ENCODE data around the gene CTDSP2.
A peak's percentile ranks its signal among the peaks of the same experiment; 100 is the strongest.
"Not testable (repeated sequence)": the region's sequence is repeated elsewhere in the genome, so short reads cannot be mapped to it uniquely, and the experiment has no call there.

CTDSP2 gene

DNA sequence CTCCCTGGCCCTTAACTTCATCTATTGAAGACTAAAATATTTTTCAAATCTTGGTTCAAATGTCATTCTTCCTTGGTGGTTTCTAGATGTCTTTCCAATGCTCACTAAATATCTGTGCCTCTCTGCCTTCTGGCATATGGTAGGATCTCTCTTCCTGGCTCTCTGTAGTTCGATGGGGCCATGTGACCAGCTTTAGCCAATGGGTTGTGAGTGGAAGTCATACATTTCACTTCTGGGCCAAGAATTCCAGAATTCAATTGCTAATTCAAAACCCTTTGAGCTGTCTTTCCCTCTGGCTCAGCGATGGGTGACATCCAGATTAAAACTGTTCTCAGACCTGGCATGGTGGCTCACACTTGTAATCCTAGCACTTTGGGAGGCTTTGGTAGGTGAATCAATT, 25.8 kb upstream of the CTDSP2 start:
- Mint-ChIP-seq H3K27me3 (peaks cover 25% of the 10 kb centered on the region), H3K36me3 (ENCODE audit: insufficient read depth) (no peaks in the 10 kb centered on the region), H3K4me3 (no peak overlapping the region), H3K9me3 (no peaks in the 10 kb centered on the region), H3K27ac (ENCODE audit: low read depth) (no peak overlapping the region), H3K4me1 (no peaks in the 10 kb centered on the region)
- DNase-seq (ENCODE audit: low spot score in 2 of 2) (no peak), ATAC-seq (replicated peaks; ENCODE audit: extremely low read depth, poor library complexity, severe bottlenecking) (no peak)

DNA sequence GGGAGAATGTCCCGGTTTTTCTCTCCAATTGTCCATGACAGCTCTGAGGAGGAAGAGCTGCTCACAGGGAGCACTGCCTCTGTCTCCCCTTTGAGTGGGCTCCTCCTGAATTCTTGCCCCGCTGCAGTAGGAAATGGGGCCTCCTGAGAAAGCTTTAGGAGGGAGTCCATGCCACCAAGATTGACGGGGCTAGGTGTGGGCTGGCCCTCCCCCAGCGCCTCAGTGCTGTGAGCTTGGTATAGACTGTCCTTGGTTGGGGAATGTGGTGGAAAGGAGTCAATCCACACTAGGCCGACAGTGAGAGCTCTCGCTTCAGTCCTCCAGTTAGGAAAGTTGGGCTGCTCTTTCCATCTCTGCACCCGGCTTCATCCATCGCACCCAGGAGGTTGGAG, 23.4 kb upstream of the CTDSP2 start:
- Mint-ChIP-seq H3K9me3 (no peaks in the 10 kb centered on the region), H3K4me3 (no peak overlapping the region)
- ATAC-seq (replicated peaks; ENCODE audit: extremely low read depth, poor library complexity, severe bottlenecking) = no peak

DNA sequence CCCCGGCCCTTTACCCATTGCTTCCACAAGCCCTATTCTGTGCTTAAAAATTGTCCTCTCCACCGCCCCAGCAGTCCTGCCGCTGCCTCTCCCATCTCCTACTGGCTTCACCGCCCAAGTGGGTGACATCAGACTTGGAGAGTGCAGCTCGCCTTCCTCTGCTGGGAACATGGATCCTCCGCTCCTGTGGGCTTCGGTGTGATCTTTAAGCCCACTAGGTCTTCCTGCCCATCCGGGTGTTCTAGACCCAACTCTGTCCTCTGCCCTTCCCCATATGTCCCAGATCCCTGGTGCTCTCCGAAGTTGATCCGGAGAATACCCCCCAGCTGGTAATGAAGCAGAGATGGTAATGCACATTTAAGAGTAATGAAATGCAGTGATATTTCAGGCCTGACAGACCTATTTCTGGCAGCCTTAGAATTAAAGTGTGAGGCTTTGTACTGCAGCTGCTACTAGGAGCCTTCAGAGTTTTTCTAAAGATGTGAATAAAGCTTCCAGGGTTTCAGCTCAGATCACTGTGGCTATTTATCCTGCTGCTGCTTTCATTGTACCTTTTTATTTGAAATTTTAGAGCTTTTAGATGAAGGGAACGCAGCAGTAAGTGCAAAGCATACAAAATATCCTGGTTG, 22.9 kb upstream of the CTDSP2 start:
- no peak overlapping the region for H3K27ac Mint-ChIP-seq (ENCODE audit: low read depth)
- H3K4me3 Mint-ChIP-seq = no peak overlapping the region
- DNase-seq (ENCODE audit: low spot score in 2 of 2) = no peak
- H3K9me3 Mint-ChIP-seq = no peaks in the 10 kb centered on the region
- no peaks in the 10 kb centered on the region for H3K36me3 Mint-ChIP-seq (ENCODE audit: insufficient read depth)
- ATAC-seq (replicated peaks; ENCODE audit: extremely low read depth, poor library complexity, severe bottlenecking) = no peak
- peaks cover 4% of the 10 kb centered on the region for H3K4me1 Mint-ChIP-seq
- H3K27me3 Mint-ChIP-seq = peaks cover 30% of the 10 kb centered on the region

More for the DNA sequence above, 23.4 kb upstream of the CTDSP2 start:
- Mint-ChIP-seq H3K27me3 (peaks cover 25% of the 10 kb centered on the region), H3K27ac (ENCODE audit: low read depth) (no peak overlapping the region), H3K4me1 (peaks cover 4% of the 10 kb centered on the region), H3K36me3 (ENCODE audit: insufficient read depth) (no peaks in the 10 kb centered on the region)
- no peak for DNase-seq (ENCODE audit: low spot score in 2 of 2)

DNA sequence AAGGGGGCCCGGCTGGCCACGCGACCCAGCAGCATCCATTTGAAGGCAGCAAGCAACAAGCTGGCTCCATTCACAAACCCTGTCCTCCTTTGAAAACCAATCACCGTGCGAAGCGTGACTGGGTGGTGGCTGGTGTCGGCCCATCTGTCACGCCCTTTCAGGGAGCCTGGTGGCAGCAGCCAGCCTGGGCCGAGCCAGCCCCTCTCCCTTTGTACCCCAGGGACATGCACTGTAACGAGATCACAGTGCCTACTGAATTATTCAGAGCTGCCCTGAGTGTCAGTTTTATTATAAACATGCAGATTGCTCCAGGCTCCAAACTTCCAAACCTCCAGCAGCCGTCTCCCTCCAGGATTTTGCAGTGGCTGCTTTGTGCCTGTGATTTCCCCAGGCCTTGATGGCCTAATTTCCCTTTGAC, 22.3 kb upstream of the CTDSP2 start:
- ATAC-seq (replicated peaks; ENCODE audit: extremely low read depth, poor library complexity, severe bottlenecking) (no peak), DNase-seq (ENCODE audit: low spot score in 2 of 2) (no peak)
- peaks cover 28% of the 10 kb centered on the region for H3K27me3 Mint-ChIP-seq
- no peaks in the 10 kb centered on the region for H3K9me3 Mint-ChIP-seq
- H3K36me3 Mint-ChIP-seq (ENCODE audit: insufficient read depth) = no peaks in the 10 kb centered on the region
- no peak overlapping the region for H3K27ac Mint-ChIP-seq (ENCODE audit: low read depth)
- H3K4me1 Mint-ChIP-seq = peaks cover 4% of the 10 kb centered on the region
- H3K4me3 Mint-ChIP-seq = no peak overlapping the region

DNA sequence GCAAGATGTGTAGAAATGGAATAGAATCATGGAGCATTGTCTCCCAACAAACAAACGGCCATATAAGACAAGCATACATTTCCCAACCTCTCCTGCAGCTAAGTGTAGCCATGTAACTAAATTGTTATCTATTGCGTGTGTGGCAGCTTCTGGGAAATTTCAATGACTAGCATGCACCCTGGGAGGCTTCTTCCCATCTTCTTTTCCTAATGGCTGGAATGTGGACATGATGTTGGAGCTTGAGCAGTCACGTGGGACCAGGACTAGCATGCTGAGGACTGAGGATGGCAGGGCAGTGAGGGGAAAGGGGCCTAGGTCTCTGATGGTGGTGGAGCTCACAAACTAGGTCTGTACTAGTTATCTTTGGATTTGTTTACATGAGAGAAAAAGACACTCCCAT, 21.7 kb upstream of the CTDSP2 start:
- peaks cover 28% of the 10 kb centered on the region for H3K27me3 Mint-ChIP-seq

DNA sequence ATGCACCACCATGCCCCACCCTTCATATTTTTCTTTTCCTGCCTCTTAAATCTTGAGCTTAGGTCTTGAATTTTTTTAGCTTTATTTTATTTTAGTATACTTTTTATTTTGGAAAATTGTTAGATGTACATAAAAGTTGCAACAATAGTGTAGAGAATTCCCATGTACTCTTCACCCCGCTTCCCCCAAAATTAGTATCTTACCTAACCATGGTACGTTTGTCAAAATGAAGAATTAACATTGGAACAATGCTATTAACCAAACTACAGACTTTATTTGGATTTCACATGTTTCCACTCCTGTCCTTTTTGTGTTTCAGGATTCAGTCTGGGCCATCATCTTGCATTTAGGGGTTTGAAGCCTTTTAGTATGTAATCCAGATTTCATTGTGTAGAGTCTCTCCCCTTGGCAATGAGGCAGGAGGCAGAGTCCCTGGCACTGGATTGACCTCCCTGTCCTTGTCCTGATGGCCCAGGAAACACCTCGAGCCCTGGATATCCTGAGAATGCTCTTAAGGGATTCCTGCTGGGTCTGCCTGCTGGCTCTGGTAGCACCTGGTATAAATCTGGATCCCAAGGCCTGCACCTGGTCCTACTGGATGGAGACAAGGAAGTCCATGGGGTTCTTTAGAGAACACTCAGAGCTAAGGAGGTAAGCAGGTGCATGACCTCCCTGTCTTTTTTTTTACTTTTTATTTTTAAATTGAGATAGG, 19.9 kb upstream of the CTDSP2 start:
- peaks cover 43% of the 10 kb centered on the region for H3K27me3 Mint-ChIP-seq
- no peak for ATAC-seq (replicated peaks; ENCODE audit: extremely low read depth, poor library complexity, severe bottlenecking)
- no peak for DNase-seq (ENCODE audit: low spot score in 2 of 2)
- no peak overlapping the region for H3K27ac Mint-ChIP-seq (ENCODE audit: low read depth)
- no peak overlapping the region for H3K4me3 Mint-ChIP-seq
- no peaks in the 10 kb centered on the region for H3K36me3 Mint-ChIP-seq (ENCODE audit: insufficient read depth)
- H3K9me3 Mint-ChIP-seq = no peaks in the 10 kb centered on the region
- H3K4me1 Mint-ChIP-seq = peaks cover 4% of the 10 kb centered on the region

More for the DNA sequence above, 21.7 kb upstream of the CTDSP2 start:
- ATAC-seq (replicated peaks; ENCODE audit: extremely low read depth, poor library complexity, severe bottlenecking) (no peak), DNase-seq (ENCODE audit: low spot score in 2 of 2) (no peak)
- Mint-ChIP-seq H3K4me1 (peaks cover 4% of the 10 kb centered on the region), H3K4me3 (no peak overlapping the region), H3K9me3 (no peaks in the 10 kb centered on the region), H3K27ac (ENCODE audit: low read depth) (no peak overlapping the region), H3K36me3 (ENCODE audit: insufficient read depth) (no peaks in the 10 kb centered on the region)

DNA sequence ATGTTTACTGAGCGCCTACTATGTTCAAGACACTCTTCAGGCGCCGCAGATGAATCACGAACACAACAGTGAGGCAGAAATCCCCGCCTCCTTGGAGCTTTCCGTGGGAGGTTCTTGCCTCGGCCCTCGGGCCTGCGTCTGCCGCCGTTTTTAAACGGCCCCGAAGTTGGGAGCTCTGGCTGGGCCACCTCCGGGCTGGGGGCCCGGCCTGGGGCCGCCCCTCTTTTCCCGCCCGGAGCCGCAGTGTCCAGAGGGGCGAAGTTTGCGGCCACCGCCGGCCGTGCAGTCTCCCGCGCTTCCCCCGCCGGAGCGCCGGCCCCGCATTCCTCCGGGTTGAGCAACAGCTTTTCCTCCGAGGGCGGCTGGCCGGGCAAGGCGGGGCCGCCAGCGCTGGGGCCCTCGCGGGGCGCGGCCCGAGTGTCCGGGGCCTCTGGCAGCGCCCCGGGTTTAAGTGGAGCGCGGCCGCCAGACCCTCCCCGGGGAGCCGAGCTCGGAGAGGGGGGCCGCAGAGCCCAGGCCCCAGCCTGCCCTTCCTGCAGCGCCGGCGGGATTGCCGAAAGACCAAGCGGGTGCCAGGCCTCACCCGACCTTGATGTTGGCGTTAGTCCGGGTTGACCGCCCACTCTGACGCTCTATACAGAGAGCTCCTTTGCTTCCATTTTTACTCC, 18.7 kb upstream of the CTDSP2 start:
- Mint-ChIP-seq H3K4me1 (peaks cover 4% of the 10 kb centered on the region), H3K27ac (ENCODE audit: low read depth) (peak overlapping the region; percentile 82), H3K4me3 (peak overlapping the region; percentile 79), H3K36me3 (ENCODE audit: insufficient read depth) (no peaks in the 10 kb centered on the region), H3K27me3 (peaks cover 48% of the 10 kb centered on the region), H3K9me3 (no peaks in the 10 kb centered on the region)
- DNase-seq (ENCODE audit: low spot score in 2 of 2) = no peak
- peak; percentile 58 for ATAC-seq (replicated peaks; ENCODE audit: extremely low read depth, poor library complexity, severe bottlenecking)

DNA sequence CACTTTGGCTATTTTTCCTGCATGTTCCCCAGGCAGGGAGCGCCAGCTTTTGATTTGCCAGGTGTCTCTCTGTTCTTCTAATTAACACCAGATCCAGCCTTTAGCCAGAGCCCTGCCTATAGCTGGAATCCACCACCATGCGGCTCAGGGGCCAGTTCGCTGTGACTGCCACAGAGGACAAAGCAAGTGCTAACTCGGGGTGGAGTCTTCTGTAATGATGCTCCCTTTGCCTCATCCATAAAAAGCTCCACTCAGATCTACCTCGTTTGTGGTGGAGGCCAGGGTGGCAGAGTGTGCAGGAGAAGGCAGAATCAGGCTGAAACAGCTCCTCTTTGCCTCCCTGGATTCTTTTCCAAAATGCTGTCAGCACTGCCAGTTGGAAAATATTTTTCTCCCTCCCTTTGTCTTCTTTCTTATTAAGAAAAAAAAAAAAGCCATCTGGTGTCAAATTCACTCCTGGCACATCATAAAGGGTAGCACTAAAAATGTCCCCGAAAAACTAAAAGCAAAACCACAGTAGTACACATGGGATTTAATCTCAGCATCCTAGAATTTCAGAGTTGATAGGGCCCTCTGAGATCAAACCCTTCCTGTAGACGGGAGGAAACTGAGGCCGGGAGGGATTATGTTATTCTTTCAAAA, 18.0 kb upstream of the CTDSP2 start:
- no peak for ATAC-seq (replicated peaks; ENCODE audit: extremely low read depth, poor library complexity, severe bottlenecking)

DNA sequence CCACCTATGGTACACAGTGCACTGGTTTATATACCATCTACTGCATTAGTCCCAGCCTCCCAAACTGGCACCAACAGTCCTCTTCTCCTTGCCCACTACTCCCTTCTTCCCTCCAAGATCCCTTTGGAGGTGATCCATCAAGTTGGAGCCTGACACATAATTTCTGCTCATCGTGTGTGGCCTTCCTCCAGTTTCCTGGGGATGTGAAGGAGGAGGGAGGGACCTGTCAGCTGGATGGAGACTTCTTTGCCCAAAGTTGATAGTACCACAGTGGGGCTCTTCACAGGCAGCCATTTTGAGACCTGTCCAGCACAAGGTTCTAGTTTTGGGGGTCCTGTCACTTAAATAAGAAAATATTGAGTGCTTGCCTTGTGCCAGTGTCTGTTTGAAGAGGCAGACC, 17.1 kb upstream of the CTDSP2 start:
- ATAC-seq (replicated peaks; ENCODE audit: extremely low read depth, poor library complexity, severe bottlenecking) (no peak), DNase-seq (ENCODE audit: low spot score in 2 of 2) (no peak)
- Mint-ChIP-seq H3K27ac (ENCODE audit: low read depth) (no peak overlapping the region), H3K4me1 (peaks cover 4% of the 10 kb centered on the region), H3K4me3 (no peak overlapping the region), H3K36me3 (ENCODE audit: insufficient read depth) (no peaks in the 10 kb centered on the region), H3K9me3 (no peaks in the 10 kb centered on the region), H3K27me3 (peaks cover 52% of the 10 kb centered on the region)

More for the DNA sequence above, 18.0 kb upstream of the CTDSP2 start:
- H3K9me3 Mint-ChIP-seq = no peaks in the 10 kb centered on the region
- H3K27ac Mint-ChIP-seq (ENCODE audit: low read depth) = no peak overlapping the region
- peak overlapping the region; percentile 79 for H3K4me3 Mint-ChIP-seq
- H3K36me3 Mint-ChIP-seq (ENCODE audit: insufficient read depth) = no peaks in the 10 kb centered on the region
- DNase-seq (ENCODE audit: low spot score in 2 of 2) = no peak
- H3K27me3 Mint-ChIP-seq = peaks cover 53% of the 10 kb centered on the region
- peaks cover 4% of the 10 kb centered on the region for H3K4me1 Mint-ChIP-seq

DNA sequence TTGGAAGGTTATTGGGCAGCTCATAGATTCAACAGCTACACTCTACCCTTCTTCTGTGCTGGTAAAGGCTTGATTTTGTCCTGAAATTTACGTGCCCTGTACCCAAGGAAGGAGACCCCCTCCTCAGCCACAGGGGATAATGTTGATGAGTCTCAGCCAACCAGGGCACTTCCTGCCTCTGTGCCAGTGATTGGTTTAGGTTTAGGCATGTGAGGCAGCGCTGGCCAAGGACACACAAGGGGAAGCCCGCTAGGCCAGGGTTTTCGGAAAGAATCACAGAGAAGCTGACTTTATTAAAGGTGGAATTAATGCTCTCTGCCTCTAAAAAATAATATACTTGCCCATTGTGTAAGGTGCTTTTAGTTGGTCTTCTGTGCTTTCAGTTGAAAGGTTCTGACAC, 15.4 kb upstream of the CTDSP2 start:
- Mint-ChIP-seq H3K27me3 (peaks cover 49% of the 10 kb centered on the region), H3K4me1 (peaks cover 4% of the 10 kb centered on the region), H3K9me3 (no peaks in the 10 kb centered on the region), H3K4me3 (no peak overlapping the region), H3K36me3 (ENCODE audit: insufficient read depth) (no peaks in the 10 kb centered on the region), H3K27ac (ENCODE audit: low read depth) (no peak overlapping the region)
- ATAC-seq (replicated peaks; ENCODE audit: extremely low read depth, poor library complexity, severe bottlenecking) (no peak), DNase-seq (ENCODE audit: low spot score in 2 of 2) (no peak)

DNA sequence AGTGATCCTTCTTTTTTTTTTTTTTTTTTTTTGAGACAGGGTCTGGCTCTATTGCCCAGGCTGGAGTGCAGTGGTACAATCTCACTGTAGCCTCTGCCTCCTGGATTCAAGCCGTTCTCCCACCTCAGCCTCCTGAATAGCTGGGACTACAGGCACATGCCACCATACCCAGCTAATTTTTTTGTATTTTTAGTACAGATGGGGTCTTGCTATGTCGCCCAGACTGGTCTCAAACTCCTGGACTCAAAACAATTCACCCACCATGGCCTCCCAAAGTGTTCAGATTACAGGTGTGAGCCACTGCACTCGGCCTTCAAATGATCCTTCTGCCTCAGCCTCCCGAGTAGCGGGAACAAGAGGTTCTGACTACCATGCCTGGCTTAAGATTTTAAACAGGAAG, 14.4 kb upstream of the CTDSP2 start:
- H3K4me3 Mint-ChIP-seq; H3K36me3 Mint-ChIP-seq (ENCODE audit: insufficient read depth); H3K4me1 Mint-ChIP-seq; H3K9me3 Mint-ChIP-seq; H3K27ac Mint-ChIP-seq (ENCODE audit: low read depth); DNase-seq (ENCODE audit: low spot score in 2 of 2); ATAC-seq (replicated peaks; ENCODE audit: extremely low read depth, poor library complexity, severe bottlenecking): not testable (repeated sequence)
- H3K27me3 Mint-ChIP-seq = peaks cover 59% of the 10 kb centered on the region

DNA sequence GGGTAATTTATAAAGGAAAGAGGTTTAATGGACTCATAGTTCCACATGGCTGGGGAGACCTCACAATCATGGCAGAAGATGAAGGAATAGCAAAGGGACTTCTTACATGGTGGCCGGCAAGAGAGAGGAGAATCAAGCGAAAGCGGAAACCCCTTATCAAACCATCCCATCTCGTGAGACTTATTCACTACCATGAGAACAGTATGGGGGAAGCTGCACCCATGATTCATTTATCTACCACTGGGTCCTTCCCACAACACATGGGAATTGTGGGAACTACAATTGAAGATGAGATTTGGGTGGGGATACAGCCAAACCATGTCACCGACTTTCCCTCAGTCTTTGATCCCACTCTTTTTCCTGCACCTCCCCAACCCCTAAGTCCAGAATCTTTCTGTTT, 12.6 kb upstream of the CTDSP2 start:
- no peak for ATAC-seq (replicated peaks; ENCODE audit: extremely low read depth, poor library complexity, severe bottlenecking)
- Mint-ChIP-seq H3K9me3 (no peaks in the 10 kb centered on the region), H3K36me3 (ENCODE audit: insufficient read depth) (no peaks in the 10 kb centered on the region), H3K27me3 (peaks cover 60% of the 10 kb centered on the region), H3K4me1 (no peaks in the 10 kb centered on the region), H3K4me3 (no peak overlapping the region), H3K27ac (ENCODE audit: low read depth) (no peak overlapping the region)
- no peak for DNase-seq (ENCODE audit: low spot score in 2 of 2)
